K562 (cell line): ENCODE measurements around the gene TAOK2. TPM values are rescaled to one million over a fixed set of nuclear protein-coding genes. Genes with fewer than 3 reads are reported as not detected.

ENCODE experiments used
- ATAC-seq: fragments of 200-7000 bp; cut with Tn5 transposase; 3 replicates; pipeline ENCODE4 v1.9.1; 2020; ENCODE audit warnings: moderate library complexity
- BruUV-seq: library from RNA; stranded (reverse); fragments of 400-500 nt; replicated peaks from 2 replicates; lab custom pipeline; 2021; lab: Mats Ljungman, UMichigan
- CTCF ChIA-PET: fragments of 300-600 bp; formaldehyde crosslinking; extraction: SDS; loops from one replicate; lab custom pipeline; 2021; ENCODE audit warnings: low intra/inter-chr PET ratio; lab: Yijun Ruan, JAX
- POLR2A ChIA-PET: fragments of 300-600, 350-650 bp; sonication (Branson Sonifier 250); formaldehyde crosslinking; extraction: SDS; loops from one replicate; lab custom pipeline; 2021; ENCODE audit warnings: antibody characterized with exemption, inconsistent platforms; lab: Yijun Ruan, JAX
- DNase-seq, 4 experiments: peaks; one replicate each; pipeline versions ENCODE4 v3.0.0 to v3.0.0-alpha.2; 2011 to 2018; ENCODE audit warnings: low spot score in 3 of 4, mixed read lengths in 3 of 4; ENCODE audit errors: extremely low read depth in 1 of 4
- FAIRE-seq: peaks from 2 replicates; lab custom pipeline; 2011; peaks lifted over from hg19 to GRCh38; lab: Jason Lieb, UNC
- H2AFZ ChIP-seq: 2 replicates; pipeline ENCODE4 v1.6.0; 2011; ENCODE audit warnings: low read depth, low read length, control low read depth, inconsistent platforms
- H3K27ac ChIP-seq: fragments of 200-600 bp; 3 replicates; pipeline ENCODE4 v1.8.0; 2011; ENCODE audit warnings: low read depth, mild to moderate bottlenecking, control low read depth, inconsistent platforms, low read length, moderate library complexity, mixed read lengths; ENCODE audit errors: extremely low read depth
- H3K27me3 ChIP-seq, 2 experiments: fragments of 300-600 bp in 1 of 2; 2 replicates in 1 of 2; 3 replicates in 1 of 2; pipeline versions ENCODE4 v1.6.0 to v1.8.0; 2011; ENCODE audit warnings: inconsistent platforms in 2 of 2, low read length in 2 of 2, mild to moderate bottlenecking in 1 of 2, mixed read lengths in 1 of 2, moderate library complexity in 1 of 2; ENCODE audit not compliant: control insufficient read depth in 2 of 2, insufficient read depth in 2 of 2
- H3K36me3 ChIP-seq: fragments of 300-600 bp; 3 replicates; pipeline ENCODE4 v1.8.0; 2011; ENCODE audit warnings: mild to moderate bottlenecking, low read length, inconsistent platforms; ENCODE audit not compliant: control insufficient read depth, insufficient read depth
- H3K4me1 ChIP-seq, 2 experiments: fragments of 200-600 bp in 1 of 2; replicated peaks in 1 of 2; 2 replicates in 1 of 2; 3 replicates in 1 of 2; pipeline versions ENCODE4 v1.5.1 to v1.8.0; 2011; ENCODE audit warnings: inconsistent platforms in 2 of 2, low read length in 2 of 2, mild to moderate bottlenecking in 1 of 2, mixed read lengths in 1 of 2, moderate library complexity in 1 of 2; ENCODE audit not compliant: control insufficient read depth in 2 of 2, insufficient read depth in 2 of 2
- H3K4me2 ChIP-seq: 2 replicates; pipeline ENCODE4 v1.6.1; 2011; ENCODE audit warnings: low read length, control low read depth, inconsistent platforms, mixed read lengths; ENCODE audit not compliant: insufficient read depth
- H3K4me3 ChIP-seq: fragments of 200-600 bp; sonication (generic), shearing (Covaris generic); 2 replicates; pipeline ENCODE4 v1.5.1; 2016; ENCODE audit warnings: control low read depth, inconsistent platforms
- H3K79me2 ChIP-seq: fragments of 200-600 bp; 3 replicates; pipeline ENCODE4 v1.8.0; 2011; ENCODE audit warnings: low read length, inconsistent platforms; ENCODE audit not compliant: control insufficient read depth, insufficient read depth
- H3K9ac ChIP-seq, 2 experiments: 2 replicates each; pipeline versions ENCODE4 v1.6.0 to v1.6.1; 2011; ENCODE audit warnings: low read depth in 2 of 2, low read length in 2 of 2, control low read depth in 1 of 2, inconsistent platforms in 1 of 2, mild to moderate bottlenecking in 1 of 2, mixed read lengths in 1 of 2; ENCODE audit not compliant: insufficient read depth in 1 of 2
- H3K9me1 ChIP-seq: one replicate; pipeline ENCODE4 v1.6.0; 2011; ENCODE audit warnings: inconsistent platforms, mild to moderate bottlenecking, low read length, moderate library complexity; ENCODE audit not compliant: control insufficient read depth, insufficient read depth
- H3K9me3 ChIP-seq: replicated peaks from 2 replicates; pipeline ENCODE4 v1.5.1; 2011; ENCODE audit warnings: low read depth, low read length, inconsistent platforms; ENCODE audit not compliant: control insufficient read depth, insufficient read depth
- H4K20me1 ChIP-seq: replicated peaks from 2 replicates; pipeline ENCODE4 v1.6.1; 2011; ENCODE audit warnings: low read length, inconsistent platforms, mixed read lengths; ENCODE audit not compliant: control insufficient read depth, insufficient read depth
- MBD1 ChIP-seq: fragments of 250-450 bp; sonication (Bioruptor Pico); IDR thresholded peaks from 2 replicates; pipeline ENCODE4 v1.8.0; 2022; ENCODE audit warnings: inconsistent platforms
- NFRKB ChIP-seq: fragments of 450-650 bp; IDR thresholded peaks from 2 replicates; pipeline ENCODE4 v1.6.1; 2016; ENCODE audit warnings: low read depth
- ZNF174 ChIP-seq: fragments of 250-450 bp; sonication (Bioruptor Pico); IDR thresholded peaks from 2 replicates; pipeline ENCODE4 v1.4.0; 2020; ENCODE audit warnings: mild to moderate bottlenecking
- WGBS: fragments of 100-300 bp; shearing (Covaris generic); methylation state at CpG from one replicate; pipeline ENCODE4 v1.1.6; 2016; ENCODE audit warnings: low coverage, mixed read lengths; ENCODE audit not compliant: insufficient coverage; ENCODE audit errors: missing lambda C conversion rate; 5-methylcytosine and 5-hydroxymethylcytosine counted together
- in situ Hi-C: fragments of 300-500 bp; cut with MboI; formaldehyde crosslinking; loops from 4 replicates; pipeline ENCODE4 v1.15.0; 2018; ENCODE audit warnings: inconsistent platforms, mixed read lengths
- intact Hi-C: fragments of 100-400 bp; cut with micrococcal nuclease; formaldehyde crosslinking; loops from 2 replicates; pipeline ENCODE4 v1.14.2; 2022
- polyA plus RNA-seq, 8 experiments: library from polyadenylated mRNA; depleted of rRNA in 4 of 8; stranded (reverse) in 5 of 8; unstranded in 3 of 8; fragments of >200 nt; fragmentation: Nextera tagmentation in 2 of 8; fragmentation: Illumina TruSeq in 1 of 8; extraction: Ambion mirVana in 2 of 8; extraction: Trizol in 1 of 8; gene quantifications; 2 replicates each; pipeline versions ENCODE4 v1.2.1 to v1.2.3, GENCODE V29; 2011 to 2014; ENCODE audit warnings: inconsistent platforms in 1 of 8, missing spikeins in 1 of 8
- total RNA-seq, 7 experiments: library from RNA; depleted of rRNA in 6 of 7; stranded (reverse); fragments of >200 nt in 6 of 7; fragmentation: Illumina TruSeq in 2 of 7; extraction: Trizol in 2 of 7; gene quantifications; 2 replicates each; pipeline versions ENCODE4 v1.2.1 to v1.2.3, GENCODE V29; 2011 to 2021; ENCODE audit warnings: low replicate concordance in 1 of 7

TAOK2 gene
- total and polyA plus RNA-seq, 9 of the 15 experiments (the other 6 are each of a cell fraction or from before 2014, with no cell fraction given), result 0.10 to 41.8 (median 13.7) TPM

- CTCF ChIA-PET, result no interaction called here
- no peak for ATAC-seq
- Histone ChIP-seq H3K4me3 (no peak overlapping the region), H3K9me1 (peaks cover 4% of the 10 kb centered on the region), H3K79me2 (no peaks in the 10 kb centered on the region), H3K27me3 (peaks cover 8 to 60% of the 10 kb centered on the region in 2 experiments), H3K9me3 (no peaks in the 10 kb centered on the region), H4K20me1 (0 out of 2 replicates have a peak, but pooled peaks cover 4% of the 10 kb centered on the region), H3K36me3 (no peaks in the 10 kb centered on the region), H3K4me1 (peaks cover 0 to 19% of the 10 kb centered on the region in 2 experiments; a peak in 3 of 5 replicates), H2AFZ (no peak overlapping the region), H3K4me2 (no peak overlapping the region), H3K9ac (no peak overlapping the region; a peak in 1 of 4 replicates), H3K27ac (no peak overlapping the region)
- TF ChIP-seq MBD1 (CRISPR knock-in tag), result no peak
- TF ChIP-seq ZNF174 (CRISPR knock-in tag), result no peak
- no peak for TF ChIP-seq NFRKB
- WGBS, result 13% methylated on average over 9 of the region's 11 CpGs
- BruUV-seq, result no TSS peak
- in situ Hi-C loops (loop anchor here (10.0 kb wide), 1 partner anchor 329 kb away; no protein-coding TSS in a partner anchor), intact Hi-C loops (loop anchor here (5.0 to 10.0 kb wide), 2 partner anchors 209 to 321 kb away; partner anchors contain the start of genes PAGR1 and PRRT2)
- no peak for FAIRE-seq
- POLR2A ChIA-PET, result interaction anchor here (1.0 kb wide), 1 partner anchor 114 kb away, joined by 3 read pairs; no protein-coding TSS in a partner anchor
- no peak for DNase-seq
Observed at GRCh38 chr16:30023586-30023985, 49.9 kb downstream of the TAOK2 start.
